MCF 10A (cell line): Measurements from ENCODE around the gene NATD1. TPM values are rescaled to one million over a fixed set of nuclear protein-coding genes. Genes with fewer than 3 reads are reported as not detected.

Experiments used
- BruUV-seq: library from RNA; stranded (reverse); fragments of 400-500 nt; replicated peaks from 2 replicates; lab custom pipeline; 2021; lab: Mats Ljungman, UMichigan
- CTCF ChIA-PET: fragments of 300-600 bp; sonication (Branson Sonifier 250); formaldehyde crosslinking; extraction: SDS; loops from one replicate; lab custom pipeline; 2021; ENCODE audit warnings: antibody characterized with exemption, inconsistent platforms; lab: Yijun Ruan, JAX
- POLR2A ChIA-PET: fragments of 300-600, 350-650 bp; sonication (Branson Sonifier 250); formaldehyde crosslinking; extraction: SDS; loops from one replicate; lab custom pipeline; 2020; ENCODE audit warnings: antibody characterized with exemption, inconsistent platforms; lab: Yijun Ruan, JAX
- DNase-seq: peaks from one replicate; pipeline ENCODE4 v3.0.0-alpha.2; 2018; ENCODE audit not compliant: unreplicated experiment
- H3K27ac Mint-ChIP-seq: one replicate; pipeline ENCODE4 v1.8.0; 2022; ENCODE audit warnings: mild to moderate bottlenecking, low read depth, mixed read lengths; ENCODE audit not compliant: unreplicated experiment
- H3K27me3 Mint-ChIP-seq: one replicate; pipeline ENCODE4 v1.8.0; 2022; ENCODE audit warnings: mixed read lengths; ENCODE audit not compliant: insufficient read depth, unreplicated experiment
- H3K36me3 Mint-ChIP-seq: one replicate; pipeline ENCODE4 v1.8.0; 2022; ENCODE audit warnings: mild to moderate bottlenecking, moderate library complexity, mixed read lengths; ENCODE audit not compliant: insufficient read depth, unreplicated experiment
- H3K4me1 Mint-ChIP-seq: one replicate; pipeline ENCODE4 v1.8.0; 2022; ENCODE audit warnings: mixed read lengths; ENCODE audit not compliant: insufficient read depth, unreplicated experiment
- H3K4me3 Mint-ChIP-seq: one replicate; pipeline ENCODE4 v1.8.0; 2022; ENCODE audit warnings: mild to moderate bottlenecking, moderate library complexity, mixed read lengths; ENCODE audit not compliant: unreplicated experiment
- H3K9me3 Mint-ChIP-seq: one replicate; pipeline ENCODE4 v1.8.0; 2022; ENCODE audit warnings: mixed read lengths; ENCODE audit not compliant: unreplicated experiment
- intact Hi-C: fragments of 100-400 bp; cut with micrococcal nuclease; formaldehyde crosslinking; loops from 2 replicates; pipeline ENCODE4 v1.14.1; 2022
- total RNA-seq: library from RNA; stranded (reverse); gene quantifications from 2 replicates; pipeline ENCODE4 v1.2.3, GENCODE V29; 2022
- TF ChIP-seq, protein P1 (sequence below): fragments of 200-600 bp; IDR thresholded peaks from one replicate; pipeline ENCODE4 v1.8.0; 2022; ENCODE audit warnings: antibody characterized with exemption, mild to moderate bottlenecking; ENCODE audit not compliant: unreplicated experiment

NATD1 gene
- total RNA-seq, 1 experiment from 2014 or later, result 2.3 TPM

DNA sequence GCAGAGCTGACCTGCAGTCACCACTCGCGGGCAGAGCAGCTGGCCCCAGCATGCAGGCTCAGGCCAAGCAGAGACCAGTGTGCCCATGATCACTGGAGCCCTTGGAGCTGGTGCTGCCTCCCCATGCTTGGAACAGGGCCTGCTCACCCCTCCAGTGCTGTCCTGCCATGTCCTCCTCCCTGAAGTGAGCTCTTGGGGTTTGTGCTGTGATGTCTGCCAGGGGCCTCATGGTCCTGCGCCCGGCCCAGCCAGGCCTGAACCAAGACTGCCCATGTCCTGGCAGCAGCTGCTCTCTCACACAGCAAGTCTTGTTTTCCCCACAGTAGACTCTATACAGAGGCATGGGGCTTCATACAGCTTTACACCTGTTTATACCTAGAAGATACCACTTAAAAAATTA is 63.8 kb downstream of the NATD1 start:
- H3K27ac Mint-ChIP-seq, result no peak overlapping the region
- H3K36me3 Mint-ChIP-seq, result peaks cover 27% of the 10 kb centered on the region
- no peak for DNase-seq
- no peaks in the 10 kb centered on the region for H3K4me1 Mint-ChIP-seq
- TF ChIP-seq, protein P1, sequence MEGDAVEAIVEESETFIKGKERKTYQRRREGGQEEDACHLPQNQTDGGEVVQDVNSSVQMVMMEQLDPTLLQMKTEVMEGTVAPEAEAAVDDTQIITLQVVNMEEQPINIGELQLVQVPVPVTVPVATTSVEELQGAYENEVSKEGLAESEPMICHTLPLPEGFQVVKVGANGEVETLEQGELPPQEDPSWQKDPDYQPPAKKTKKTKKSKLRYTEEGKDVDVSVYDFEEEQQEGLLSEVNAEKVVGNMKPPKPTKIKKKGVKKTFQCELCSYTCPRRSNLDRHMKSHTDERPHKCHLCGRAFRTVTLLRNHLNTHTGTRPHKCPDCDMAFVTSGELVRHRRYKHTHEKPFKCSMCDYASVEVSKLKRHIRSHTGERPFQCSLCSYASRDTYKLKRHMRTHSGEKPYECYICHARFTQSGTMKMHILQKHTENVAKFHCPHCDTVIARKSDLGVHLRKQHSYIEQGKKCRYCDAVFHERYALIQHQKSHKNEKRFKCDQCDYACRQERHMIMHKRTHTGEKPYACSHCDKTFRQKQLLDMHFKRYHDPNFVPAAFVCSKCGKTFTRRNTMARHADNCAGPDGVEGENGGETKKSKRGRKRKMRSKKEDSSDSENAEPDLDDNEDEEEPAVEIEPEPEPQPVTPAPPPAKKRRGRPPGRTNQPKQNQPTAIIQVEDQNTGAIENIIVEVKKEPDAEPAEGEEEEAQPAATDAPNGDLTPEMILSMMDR, result no peak
- BruUV-seq, result no TSS peak
- no peaks in the 10 kb centered on the region for H3K9me3 Mint-ChIP-seq
- H3K27me3 Mint-ChIP-seq, result no peaks in the 10 kb centered on the region
- no peak overlapping the region for H3K4me3 Mint-ChIP-seq
- CTCF ChIA-PET, result interaction anchor here (0.7 kb wide), 1 partner anchor 1179 kb away, joined by 3 read pairs; no protein-coding TSS in a partner anchor
- intact Hi-C loops, result no loop called here
- POLR2A ChIA-PET, result interaction anchor here (0.7 kb wide), 1 partner anchor 110 kb away, joined by 3 read pairs; no protein-coding TSS in a partner anchor

Other genes with a start within 250 kb of the NATD1 start
- 146 and 157 TPM in 2 replicates for gene USP22, start 210.4 kb downstream of the NATD1 start, total RNA-seq
- 18.0 and 21.6 TPM in 2 replicates for gene DHRS7B, start 126.4 kb downstream of the NATD1 start, total RNA-seq
- 27.8 and 33.5 TPM in 2 replicates for gene TMEM11, start 39.2 kb downstream of the NATD1 start, total RNA-seq
- 25.7 and 45.2 TPM in 2 replicates for gene MAP2K3, start 31.3 kb upstream of the NATD1 start, total RNA-seq
- gene KCNJ12, start 122.9 kb upstream of the NATD1 start, total RNA-seq, result 0.05 TPM in 1 of 2 replicates, not detected in the other